Large intestine (tissue), 3 donors: Measurements from ENCODE around the gene GDPD2. TPM values are rescaled to one million over a fixed set of nuclear protein-coding genes. Genes with fewer than 3 reads are reported as not detected.

ENCODE experiments used
- DNase-seq, 2 donors: peaks; one replicate each; pipeline versions ENCODE4 v3.0.0 to v3.0.0-alpha.2; 2013
- H3K27ac ChIP-seq: one replicate; pipeline ENCODE4 v1.5.1; 2013; ENCODE audit warnings: low read length
- H3K27me3 ChIP-seq: 2 replicates; pipeline ENCODE4 v1.6.1; 2013; ENCODE audit warnings: low read length; ENCODE audit not compliant: control insufficient read depth, insufficient read depth
- H3K36me3 ChIP-seq: 2 replicates; pipeline ENCODE4 v1.6.1; 2013; ENCODE audit warnings: low read length; ENCODE audit not compliant: control insufficient read depth, insufficient read depth
- H3K4me1 ChIP-seq: one replicate; pipeline ENCODE4 v1.6.1; 2013; ENCODE audit warnings: low read length; ENCODE audit not compliant: control insufficient read depth, insufficient read depth
- H3K4me3 ChIP-seq: one replicate; pipeline ENCODE4 v1.5.1; 2013; ENCODE audit warnings: low read length
- H3K9me3 ChIP-seq: one replicate; pipeline ENCODE4 v1.6.1; 2013; ENCODE audit warnings: mild to moderate bottlenecking, low read depth, low read length, moderate library complexity; ENCODE audit not compliant: control insufficient read depth
- WGBS: methylation state at CpG from one replicate; pipeline ENCODE4 v1.1.5; 2013; ENCODE audit warnings: low lambda C conversion rate; ENCODE audit not compliant: insufficient coverage; 5-methylcytosine and 5-hydroxymethylcytosine counted together
- polyA plus RNA-seq: library from polyadenylated mRNA; unstranded; fragments of 120-200 nt; gene quantifications from one replicate; pipeline ENCODE4 v1.2.1, GENCODE V29; 2013

The GDPD2 gene
- polyA plus RNA-seq, 1 donor, result 19.9 TPM

DNA sequence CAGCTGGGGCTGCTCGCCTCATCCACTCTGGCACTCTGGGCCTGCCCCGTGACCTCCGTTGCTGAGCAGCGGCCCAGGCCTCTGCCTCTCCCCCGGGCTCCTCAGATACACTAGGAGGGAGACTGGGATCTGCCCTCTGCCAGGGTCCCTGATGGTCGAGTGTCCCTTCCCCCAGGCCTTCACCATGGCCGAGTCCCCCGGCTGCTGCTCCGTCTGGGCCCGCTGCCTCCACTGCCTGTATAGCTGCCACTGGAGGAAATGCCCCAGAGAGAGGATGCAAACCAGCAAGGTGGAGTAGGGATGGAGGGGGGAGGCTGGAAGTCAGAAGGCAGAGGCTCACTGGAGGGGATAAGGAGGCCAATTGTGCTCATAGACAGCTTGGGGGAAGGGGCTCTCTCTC is 1.7 kb downstream of the GDPD2 start:
- DNase-seq, result no peak
- no peak overlapping the region for H3K27ac ChIP-seq
- H3K4me3 ChIP-seq, result no peak overlapping the region

GRCh38 chrX:70426286-70427278 is 3.5 kb downstream of the GDPD2 start:
- H3K4me3 ChIP-seq, result no peak overlapping the region
- WGBS, result no CpG with 5 or more reads among the region's 15 CpGs
- H3K36me3 ChIP-seq, result no peaks in the 10 kb centered on the region
- H3K27me3 ChIP-seq, result no peaks in the 10 kb centered on the region
- H3K4me1 ChIP-seq, result peaks cover 21% of the 10 kb centered on the region
- no peak overlapping the region for H3K27ac ChIP-seq
- H3K9me3 ChIP-seq, result no peaks in the 10 kb centered on the region
- no peak for DNase-seq

More for the DNA sequence above, 1.7 kb downstream of the GDPD2 start:
- no peaks in the 10 kb centered on the region for H3K27me3 ChIP-seq
- H3K9me3 ChIP-seq, result no peaks in the 10 kb centered on the region
- H3K36me3 ChIP-seq, result no peaks in the 10 kb centered on the region
- WGBS, result no CpG with 5 or more reads among the region's 10 CpGs
- peaks cover 21% of the 10 kb centered on the region for H3K4me1 ChIP-seq

DNA sequence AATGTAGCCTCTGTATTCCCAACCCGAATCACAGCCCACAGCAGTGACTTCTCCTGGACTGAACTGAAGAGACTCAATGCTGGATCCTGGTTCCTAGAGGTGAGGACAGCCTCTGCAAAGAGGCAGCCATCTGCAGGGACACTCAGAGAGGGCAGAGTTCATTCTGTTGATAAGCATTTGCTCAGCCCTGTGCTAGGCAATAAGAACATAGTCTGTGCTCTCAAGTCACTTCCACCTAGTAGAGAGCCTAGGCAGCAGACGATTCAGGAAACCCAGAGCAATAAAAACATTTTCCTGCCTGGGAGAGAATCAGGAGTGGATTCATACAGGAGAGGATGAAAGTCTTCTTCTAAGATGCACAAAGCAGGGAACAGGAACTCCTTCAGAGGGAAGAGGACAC is 4.3 kb downstream of the GDPD2 start:
- H3K27ac ChIP-seq, result peak overlapping the region; percentile 53
- peaks cover 21% of the 10 kb centered on the region for H3K4me1 ChIP-seq
- H3K27me3 ChIP-seq, result no peaks in the 10 kb centered on the region
- H3K4me3 ChIP-seq, result no peak overlapping the region
- H3K9me3 ChIP-seq, result no peaks in the 10 kb centered on the region
- WGBS, result no CpG with 5 or more reads among the region's 2 CpGs
- peak in 1 of 2 donors; percentile 54 for DNase-seq
- H3K36me3 ChIP-seq, result no peaks in the 10 kb centered on the region

GRCh38 chrX:70429759-70430158 is 6.6 kb downstream of the GDPD2 start:
- H3K27me3 ChIP-seq, result peaks cover under 1% of the 10 kb centered on the region
- peaks cover 11% of the 10 kb centered on the region for H3K4me1 ChIP-seq
- no peaks in the 10 kb centered on the region for H3K36me3 ChIP-seq
- WGBS, result no CpG with 5 or more reads among the region's 6 CpGs
- DNase-seq, result no peak
- H3K4me3 ChIP-seq, result no peak overlapping the region
- H3K9me3 ChIP-seq, result no peaks in the 10 kb centered on the region
- no peak overlapping the region for H3K27ac ChIP-seq

- no CpG with 5 or more reads among the region's 15 CpGs for WGBS
These were observed 10.1 kb downstream of the GDPD2 start for GRCh38 chrX:70432936-70433847.

GRCh38 chrX:70433848-70434351 is 10.8 kb downstream of the GDPD2 start:
- peak overlapping the region; percentile 88 for H3K4me3 ChIP-seq
- H3K27ac ChIP-seq, result peak overlapping the region; percentile 95
- no peaks in the 10 kb centered on the region for H3K9me3 ChIP-seq
- H3K36me3 ChIP-seq, result no peaks in the 10 kb centered on the region
- peaks cover 8% of the 10 kb centered on the region for H3K4me1 ChIP-seq
- no CpG with 5 or more reads among the region's 37 CpGs for WGBS
- H3K27me3 ChIP-seq, result peaks cover 17% of the 10 kb centered on the region
- DNase-seq, result peak; percentile 83 to 90

More at GRCh38 chrX:70432936-70433847, 10.1 kb downstream of the GDPD2 start:
- peak overlapping the region; percentile 70 for H3K27ac ChIP-seq
- H3K36me3 ChIP-seq, result no peaks in the 10 kb centered on the region
- DNase-seq, result no peak
- H3K27me3 ChIP-seq, result peaks cover 17% of the 10 kb centered on the region
- peaks cover 8% of the 10 kb centered on the region for H3K4me1 ChIP-seq
- H3K9me3 ChIP-seq, result no peaks in the 10 kb centered on the region
- peak overlapping the region; percentile 33 for H3K4me3 ChIP-seq

DNA sequence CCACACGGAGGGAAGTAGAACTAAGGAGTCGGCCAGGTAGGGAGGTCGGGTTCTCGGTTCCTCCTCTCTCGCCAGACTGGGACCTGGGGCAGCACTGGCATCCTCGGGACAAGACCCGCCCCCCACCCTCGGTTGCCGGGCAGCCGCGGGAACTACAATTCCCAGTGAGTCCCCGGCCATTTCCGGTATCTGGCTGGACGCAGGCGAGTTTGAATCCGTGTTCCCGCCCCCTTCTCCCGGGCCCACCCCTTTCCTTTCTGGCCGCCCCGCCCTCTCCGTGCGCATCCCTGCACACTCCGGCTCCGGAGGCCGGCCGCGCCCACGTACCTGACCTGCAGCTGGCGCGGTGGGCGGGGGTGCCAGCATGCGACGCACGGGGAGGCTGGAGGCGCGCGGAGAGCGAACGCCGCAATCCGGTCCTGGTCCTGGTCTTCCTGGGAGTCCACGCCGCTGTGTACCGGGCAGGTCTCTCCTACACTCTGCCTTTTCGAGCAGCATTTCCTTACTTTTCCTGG is 11.3 kb downstream of the GDPD2 start:
- peaks cover 21% of the 10 kb centered on the region for H3K27me3 ChIP-seq
- no CpG with 5 or more reads among the region's 45 CpGs for WGBS
- DNase-seq, result peak; percentile 79 to 88
- H3K36me3 ChIP-seq, result no peaks in the 10 kb centered on the region
- peaks cover 8% of the 10 kb centered on the region for H3K4me1 ChIP-seq
- H3K9me3 ChIP-seq, result no peaks in the 10 kb centered on the region
- H3K27ac ChIP-seq, result peak overlapping the region; percentile 95
- H3K4me3 ChIP-seq, result peak overlapping the region; percentile 88

DNA sequence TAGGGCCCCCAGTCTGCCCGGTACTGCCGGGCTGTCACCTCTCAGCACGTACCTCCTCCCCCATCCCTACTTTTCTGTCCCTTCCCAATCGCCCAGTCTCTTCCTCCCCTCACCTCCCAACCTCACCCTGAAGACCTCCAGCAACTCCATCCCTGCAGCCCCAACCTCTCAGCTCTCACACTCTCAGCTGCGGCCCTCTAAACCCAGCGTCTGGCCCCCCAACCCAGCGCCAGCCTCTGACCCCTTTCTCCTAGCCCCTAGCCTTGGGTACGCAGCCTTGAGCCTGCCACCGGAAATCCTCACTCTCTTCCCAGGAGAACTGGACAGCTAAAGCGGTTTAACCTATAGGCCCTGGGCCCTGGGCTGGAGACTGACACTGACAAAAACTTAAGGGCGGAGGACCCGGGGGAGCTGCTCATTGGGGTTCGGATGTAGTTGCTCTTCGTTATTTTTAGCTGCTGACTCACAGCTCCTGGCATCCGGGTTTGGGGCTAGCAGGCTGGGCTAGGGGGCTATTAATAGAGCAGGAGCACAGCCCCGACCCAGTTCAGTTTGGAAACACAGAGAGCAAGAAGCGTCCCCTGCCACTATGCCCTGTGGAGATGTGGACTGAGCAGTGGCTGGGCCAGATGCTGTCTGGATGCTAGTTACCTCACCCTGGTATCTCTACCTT is 11.9 kb downstream of the GDPD2 start:
- peak overlapping the region; percentile 88 for H3K4me3 ChIP-seq
- peaks cover 8% of the 10 kb centered on the region for H3K4me1 ChIP-seq
- peaks cover 21% of the 10 kb centered on the region for H3K27me3 ChIP-seq
- WGBS, result no CpG with 5 or more reads among the region's 17 CpGs
- H3K36me3 ChIP-seq, result no peaks in the 10 kb centered on the region
- no peak for DNase-seq
- H3K27ac ChIP-seq, result no peak overlapping the region
- no peaks in the 10 kb centered on the region for H3K9me3 ChIP-seq

GRCh38 chrX:70436343-70436742 is 13.2 kb downstream of the GDPD2 start:
- Histone ChIP-seq H3K36me3 (no peaks in the 10 kb centered on the region), H3K27ac (no peak overlapping the region), H3K9me3 (no peaks in the 10 kb centered on the region), H3K4me3 (no peak overlapping the region), H3K27me3 (peaks cover 26% of the 10 kb centered on the region), H3K4me1 (peaks cover 8% of the 10 kb centered on the region)
- no CpG with 5 or more reads among the region's 16 CpGs for WGBS
- no peak for DNase-seq
